Endodermal cell (in vitro differentiated cells): ENCODE results near the gene DDX27. TPM values are rescaled to one million over a fixed set of nuclear protein-coding genes. Genes with fewer than 3 reads are reported as not detected.

ENCODE experiments used
- DNase-seq: peaks from one replicate; pipeline ENCODE4 v3.0.0-alpha.2; 2017
- H3K27ac ChIP-seq: 2 replicates; pipeline ENCODE4 v1.5.1; 2013; ENCODE audit warnings: mild to moderate bottlenecking, low read depth, low read length, moderate library complexity
- H3K27me3 ChIP-seq: 2 replicates; pipeline ENCODE4 v1.6.1; 2013; ENCODE audit warnings: mild to moderate bottlenecking, low read length, moderate library complexity; ENCODE audit not compliant: insufficient read depth, control insufficient read depth, poor library complexity, severe bottlenecking
- H3K36me3 ChIP-seq: 2 replicates; pipeline ENCODE4 v1.7.0; 2013; ENCODE audit warnings: mild to moderate bottlenecking, low read length, moderate library complexity; ENCODE audit not compliant: control insufficient read depth, insufficient read depth
- H3K4me1 ChIP-seq: one replicate; pipeline ENCODE4 v1.7.0; 2013; ENCODE audit warnings: low read length; ENCODE audit not compliant: control insufficient read depth, insufficient read depth
- H3K4me3 ChIP-seq: 2 replicates; pipeline ENCODE4 v1.5.1; 2013; ENCODE audit warnings: mild to moderate bottlenecking, low read length, moderate library complexity
- H3K9ac ChIP-seq: 2 replicates; pipeline ENCODE4 v1.6.1; 2013; ENCODE audit warnings: mild to moderate bottlenecking, low read length, moderate library complexity; ENCODE audit not compliant: poor library complexity, severe bottlenecking; ENCODE audit errors: extremely low read depth
- H3K9me3 ChIP-seq: 2 replicates; pipeline ENCODE4 v1.6.1; 2013; ENCODE audit warnings: mild to moderate bottlenecking, low read length, moderate library complexity; ENCODE audit not compliant: control insufficient read depth
- H3K27ac Mint-ChIP-seq: 2 replicates; pipeline ENCODE4 v1.8.0; 2020; ENCODE audit warnings: mixed read lengths
- H3K27me3 Mint-ChIP-seq: 2 replicates; pipeline ENCODE4 v1.8.0; 2021; ENCODE audit warnings: mild to moderate bottlenecking, mixed read lengths; ENCODE audit not compliant: insufficient read depth
- H3K36me3 Mint-ChIP-seq: 2 replicates; pipeline ENCODE4 v1.8.0; 2020; ENCODE audit warnings: low read depth, mixed read lengths
- H3K4me1 Mint-ChIP-seq: 2 replicates; pipeline ENCODE4 v1.8.0; 2020; ENCODE audit warnings: mixed read lengths
- H3K4me3 Mint-ChIP-seq: 2 replicates; pipeline ENCODE4 v1.8.0; 2020; ENCODE audit warnings: mild to moderate bottlenecking, moderate library complexity, mixed read lengths
- H3K9me3 Mint-ChIP-seq: 2 replicates; pipeline ENCODE4 v1.8.0; 2020; ENCODE audit warnings: mild to moderate bottlenecking, mixed read lengths
- CTCF ChIP-seq: fragments of 200-600 bp; sonication (generic); conservative IDR thresholded peaks from 2 replicates; pipeline ENCODE4 v1.5.0; 2021; ENCODE audit warnings: antibody characterized with exemption, mild to moderate bottlenecking
- WGBS, 2 experiments: methylation state at CpG; one replicate each; pipeline versions ENCODE4 v1.1.5 to v1.1.7; 2013; ENCODE audit warnings: missing lambda C conversion rate in 2 of 2, mixed read lengths in 1 of 2; ENCODE audit not compliant: insufficient coverage in 1 of 2, insufficient read length in 1 of 2; 5-methylcytosine and 5-hydroxymethylcytosine counted together
- total RNA-seq, 2 donors: library from RNA; stranded (reverse); fragmentation: NEBNext Ultra II Directional in 1 of 2; extraction: Animal tissue kit (Norgen Biotek cat#: 25700) in 1 of 2; gene quantifications; 2 replicates in 1 of 2; 3 replicates in 1 of 2; pipeline ENCODE4 v1.2.1, GENCODE V29; 2021

Gene DDX27
- total RNA-seq, 2 donors from 2014 or later = 40.4 to 45.2 TPM

GRCh38 chr20:49170714-49171113 lies 48.5 kb upstream of the DDX27 start:
- WGBS, 2 experiments = 91 to 100% methylated on average over 1 to 2 of the region's 2 CpGs
- Mint-ChIP-seq H3K27me3 (no peaks in the 10 kb centered on the region), H3K4me1 (no peaks in the 10 kb centered on the region), H3K9me3 (no peaks in the 10 kb centered on the region), H3K27ac (no peak overlapping the region), H3K4me3 (no peak overlapping the region), H3K36me3 (peaks cover 31% of the 10 kb centered on the region)
- TF ChIP-seq CTCF = no peak
- peaks cover 44% of the 10 kb centered on the region for H3K36me3 ChIP-seq
- H3K4me1 ChIP-seq = no peaks in the 10 kb centered on the region
- H3K27ac ChIP-seq = no peak overlapping the region
- no peaks in the 10 kb centered on the region for H3K27me3 ChIP-seq
- DNase-seq = no peak
- no peak overlapping the region for H3K4me3 ChIP-seq
- H3K9ac ChIP-seq = no peak overlapping the region
- no peaks in the 10 kb centered on the region for H3K9me3 ChIP-seq

GRCh38 chr20:49171909-49172308 lies 47.3 kb upstream of the DDX27 start:
- no peaks in the 10 kb centered on the region for H3K27me3 ChIP-seq
- H3K36me3 Mint-ChIP-seq = peaks cover 35% of the 10 kb centered on the region
- no peaks in the 10 kb centered on the region for H3K4me1 Mint-ChIP-seq
- H3K27ac ChIP-seq = no peak overlapping the region
- no peak overlapping the region for H3K4me3 ChIP-seq
- H3K4me3 Mint-ChIP-seq = no peak overlapping the region
- TF ChIP-seq CTCF = no peak
- H3K36me3 ChIP-seq = peaks cover 37% of the 10 kb centered on the region
- no peaks in the 10 kb centered on the region for H3K27me3 Mint-ChIP-seq
- no peak for DNase-seq
- H3K9ac ChIP-seq = no peak overlapping the region
- H3K27ac Mint-ChIP-seq = no peak overlapping the region
- H3K9me3 ChIP-seq = no peaks in the 10 kb centered on the region
- H3K4me1 ChIP-seq = no peaks in the 10 kb centered on the region
- no peaks in the 10 kb centered on the region for H3K9me3 Mint-ChIP-seq

GRCh38 chr20:49172413-49172812 lies 46.8 kb upstream of the DDX27 start:
- Histone ChIP-seq H3K9me3 (no peaks in the 10 kb centered on the region), H3K9ac (no peak overlapping the region), H3K36me3 (peaks cover 37% of the 10 kb centered on the region), H3K27ac (no peak overlapping the region), H3K4me1 (no peaks in the 10 kb centered on the region), H3K4me3 (no peak overlapping the region), H3K27me3 (no peaks in the 10 kb centered on the region)
- Mint-ChIP-seq H3K27ac (no peak overlapping the region), H3K36me3 (peaks cover 35% of the 10 kb centered on the region), H3K4me3 (no peak overlapping the region), H3K9me3 (no peaks in the 10 kb centered on the region), H3K4me1 (no peaks in the 10 kb centered on the region), H3K27me3 (no peaks in the 10 kb centered on the region)
- 84% methylated on average over 1 of the region's 1 CpG; no CpG with 5 or more reads in 1 of the 2 experiments for WGBS, 2 experiments
- TF ChIP-seq CTCF = no peak
- DNase-seq = no peak
